HG03103 (cell line): ENCODE results near the gene LRBA.
"Not testable (repeated sequence)": the region's sequence is repeated elsewhere in the genome, so short reads cannot be mapped to it uniquely, and the experiment has no call there.

Source experiments
- ATAC-seq: cut with Tn5 transposase; IDR thresholded peaks from one replicate; pipeline ENCODE4 v1.9.1; 2021; ENCODE audit warnings: low read depth; ENCODE audit not compliant: unreplicated experiment

Gene LRBA

DNA sequence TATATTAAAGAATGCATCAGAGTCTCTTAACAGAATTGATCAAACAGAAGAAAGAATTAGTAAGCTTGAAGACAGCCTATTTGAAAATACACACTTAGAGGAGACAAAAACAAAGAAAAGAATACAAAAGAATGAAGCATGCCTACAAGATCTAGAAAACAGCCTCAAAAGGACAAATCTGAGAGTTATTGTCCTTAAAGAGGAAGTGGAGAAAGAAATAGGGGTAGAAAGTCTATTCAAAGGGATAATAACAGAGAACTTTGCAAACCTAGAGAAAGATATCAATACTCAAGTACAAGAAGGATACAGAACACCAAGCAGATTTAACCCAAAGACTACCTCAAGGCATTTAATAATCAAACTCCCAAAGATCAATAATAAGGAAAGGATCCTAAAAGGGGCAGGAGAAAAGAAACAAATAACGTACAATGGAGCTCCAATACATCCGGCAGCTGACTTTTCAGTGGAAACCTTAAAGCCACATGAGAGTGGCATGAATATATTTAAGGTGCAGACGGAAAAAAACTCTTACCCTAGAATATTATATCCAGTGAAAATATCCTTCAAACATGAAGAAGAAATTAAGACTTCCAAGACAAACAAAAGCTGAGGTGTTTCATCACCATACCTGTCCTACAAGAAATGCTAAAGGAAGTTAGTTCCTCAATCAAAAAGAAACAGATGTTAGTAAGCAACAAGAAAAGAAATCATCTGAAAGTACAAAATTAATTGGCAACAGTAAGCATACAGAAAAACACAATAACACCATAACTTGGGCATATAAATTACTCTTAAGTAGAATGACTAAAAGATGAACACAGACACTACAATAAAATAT, 36.1 kb downstream of the LRBA start:
- ATAC-seq = no peak

DNA sequence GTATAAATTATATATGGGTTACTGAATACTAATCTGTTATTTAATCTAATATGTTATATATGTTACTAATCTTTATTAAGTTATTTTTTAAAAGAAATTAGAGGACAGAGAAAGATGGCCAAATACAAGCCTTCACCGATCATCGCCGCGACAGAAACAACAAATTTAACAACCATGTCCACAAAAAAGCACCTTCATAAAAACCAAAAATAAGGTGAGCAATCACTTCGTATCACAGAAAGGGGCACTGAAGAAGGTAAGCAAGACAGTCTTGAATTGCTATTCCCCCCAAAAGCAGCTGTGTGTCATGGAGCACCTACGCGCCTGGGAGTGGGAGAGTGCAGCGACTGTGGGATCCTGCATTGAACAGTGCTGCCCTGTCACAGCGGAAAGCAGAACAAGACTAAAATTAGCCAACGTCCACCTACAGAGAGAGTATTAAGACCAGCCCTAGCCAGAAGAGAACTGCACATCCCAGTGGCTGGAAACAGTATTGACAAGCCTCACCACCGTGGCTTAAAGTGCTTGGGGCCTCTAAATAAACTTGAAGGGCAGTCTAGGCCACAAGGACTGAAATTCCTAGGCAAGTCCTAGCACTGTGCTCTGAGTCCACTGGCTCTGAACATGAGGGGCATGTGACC, 38.5 kb downstream of the LRBA start:
- ATAC-seq = no peak

DNA sequence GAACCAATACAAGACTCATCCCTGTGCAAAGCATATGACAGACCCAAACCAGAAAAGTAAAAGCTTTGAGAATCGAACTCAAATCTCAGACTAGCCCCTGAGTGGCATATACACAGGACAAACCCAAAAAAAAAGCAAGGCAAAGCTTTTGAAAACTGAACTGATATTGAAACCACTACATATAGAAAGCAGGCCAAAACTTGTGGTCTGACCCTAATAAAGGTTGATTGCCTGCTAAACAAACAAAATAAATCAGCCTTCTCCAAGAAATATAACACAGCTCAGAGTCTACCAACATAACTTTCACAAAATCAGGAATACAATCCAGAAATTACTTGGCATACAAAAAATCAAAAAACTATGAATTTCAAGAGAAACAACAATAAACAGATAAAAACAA, 40.3 kb downstream of the LRBA start:
- ATAC-seq = no peak

DNA sequence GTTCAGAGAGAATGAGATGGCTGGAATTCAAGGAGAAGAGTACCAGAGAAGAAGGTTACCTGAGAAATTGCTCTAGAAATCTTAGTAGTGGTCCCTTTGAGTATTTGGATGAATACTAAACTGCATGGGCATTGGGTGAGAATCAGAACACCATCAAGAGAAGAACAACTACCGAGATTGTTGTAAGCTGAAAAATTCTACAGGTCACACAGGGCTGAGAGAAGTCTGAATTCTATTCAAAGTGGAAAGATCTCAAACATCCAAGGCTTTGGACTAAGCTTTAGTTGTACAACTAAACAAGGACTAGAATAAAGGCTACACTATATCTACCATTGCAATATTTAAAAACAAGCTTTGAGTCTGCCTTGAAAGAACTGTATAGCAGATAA, 40.8 kb downstream of the LRBA start:
- ATAC-seq = no peak

DNA sequence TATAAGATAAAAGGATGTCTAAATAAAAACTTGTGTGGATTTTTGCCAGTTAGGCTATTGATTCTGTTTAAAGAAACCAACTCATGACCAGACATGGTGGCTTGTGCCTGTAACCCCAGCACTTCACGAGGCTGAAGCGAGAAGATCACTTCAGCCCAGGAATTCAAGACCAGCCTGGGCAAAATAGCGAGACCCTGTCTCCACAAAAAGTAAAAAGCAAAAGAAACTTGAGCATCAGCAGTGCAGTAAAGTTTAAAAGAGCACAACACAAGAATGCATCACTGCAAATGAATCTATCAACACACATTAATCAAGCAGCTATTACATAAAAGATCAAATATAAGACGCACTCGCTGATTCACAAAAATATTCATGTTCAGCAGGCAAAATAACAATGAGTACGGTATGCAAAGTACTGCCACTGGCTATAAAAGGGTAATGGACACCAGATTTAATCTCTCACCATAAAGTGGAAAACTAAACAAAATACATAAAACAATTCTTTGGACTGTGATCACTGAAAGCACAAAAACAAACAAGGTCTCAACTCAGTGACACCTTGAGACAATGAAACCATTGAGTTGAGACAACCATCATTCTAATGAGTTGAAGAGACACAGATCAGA, 41.3 kb downstream of the LRBA start:
- ATAC-seq = no peak

DNA sequence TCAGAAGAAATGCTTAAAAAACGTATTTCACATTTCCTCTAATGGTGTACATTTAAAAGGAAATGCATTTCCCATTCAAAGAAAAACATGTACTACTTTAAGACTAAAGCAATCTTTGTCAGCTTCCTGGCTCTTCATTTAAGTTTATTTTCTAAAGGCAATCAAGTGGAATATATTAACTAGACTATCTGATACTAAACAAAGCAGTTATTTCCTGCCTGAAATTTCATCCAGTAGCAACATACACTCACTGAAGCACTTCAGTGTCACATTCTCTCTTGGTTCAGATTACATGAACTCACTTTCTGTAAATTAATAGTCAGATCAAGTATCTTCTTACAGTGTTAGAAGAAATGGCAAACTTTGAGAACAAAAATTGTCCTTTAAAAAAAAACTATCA, 42.5 kb downstream of the LRBA start:
- ATAC-seq = no peak

DNA sequence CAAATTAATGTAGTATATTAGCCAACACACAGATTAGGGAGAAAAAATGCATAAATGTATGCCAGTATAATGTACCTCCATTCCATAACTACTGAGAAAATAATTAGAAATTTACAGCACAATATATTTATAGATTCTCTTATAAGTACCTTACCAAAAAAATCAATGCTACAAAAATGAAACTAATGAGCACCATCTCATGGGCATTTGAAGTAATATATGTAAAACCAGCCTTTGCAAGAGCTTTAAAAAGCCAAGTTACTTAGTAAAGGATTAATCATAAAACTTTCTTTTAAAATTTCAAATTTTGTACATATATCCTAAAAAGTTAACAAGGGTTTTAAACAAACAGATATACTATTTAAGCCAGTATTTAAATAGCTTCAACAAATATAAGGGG, 43.2 kb downstream of the LRBA start:
- no peak for ATAC-seq

DNA sequence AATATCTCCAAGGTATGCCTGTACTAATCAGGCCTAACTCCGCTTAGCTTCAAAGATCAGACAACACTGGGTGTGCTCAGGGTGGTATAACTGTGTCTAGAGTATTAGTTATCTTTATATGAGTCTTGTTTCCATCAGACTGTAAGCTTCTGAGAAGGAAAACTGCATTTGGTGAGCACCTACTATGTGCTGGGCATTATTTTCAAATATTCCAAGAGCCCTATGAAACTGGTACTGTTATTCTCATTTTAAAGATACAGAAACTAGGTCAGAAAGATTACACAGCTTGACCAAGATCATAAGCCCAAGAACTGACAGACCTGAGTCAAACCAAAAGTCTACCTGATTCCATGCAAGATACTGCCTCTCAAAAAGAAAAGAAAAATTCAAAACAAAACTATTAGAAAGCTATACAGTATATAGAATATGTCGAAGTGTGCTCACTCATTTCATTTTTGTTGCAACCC, 44.4 kb downstream of the LRBA start:
- ATAC-seq = peak; percentile 67

DNA sequence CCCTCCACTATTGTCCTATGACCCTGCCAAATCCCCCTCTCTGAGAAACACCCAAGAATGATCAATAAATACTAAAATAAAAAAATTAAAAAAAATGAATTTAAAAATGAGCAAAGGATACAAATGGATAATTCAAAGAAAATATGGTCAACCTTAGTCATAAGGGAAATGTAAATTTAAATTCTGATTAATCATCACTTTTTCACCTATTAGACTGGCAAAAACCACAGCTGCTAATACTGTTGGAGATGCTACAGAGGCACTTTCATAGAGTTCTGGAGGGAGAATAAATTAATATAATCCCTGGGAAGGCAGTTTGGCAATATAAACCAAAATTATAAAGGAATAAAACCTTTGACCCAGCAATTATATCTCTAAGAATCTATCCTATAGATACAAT, 50.3 kb downstream of the LRBA start:
- no peak for ATAC-seq

DNA sequence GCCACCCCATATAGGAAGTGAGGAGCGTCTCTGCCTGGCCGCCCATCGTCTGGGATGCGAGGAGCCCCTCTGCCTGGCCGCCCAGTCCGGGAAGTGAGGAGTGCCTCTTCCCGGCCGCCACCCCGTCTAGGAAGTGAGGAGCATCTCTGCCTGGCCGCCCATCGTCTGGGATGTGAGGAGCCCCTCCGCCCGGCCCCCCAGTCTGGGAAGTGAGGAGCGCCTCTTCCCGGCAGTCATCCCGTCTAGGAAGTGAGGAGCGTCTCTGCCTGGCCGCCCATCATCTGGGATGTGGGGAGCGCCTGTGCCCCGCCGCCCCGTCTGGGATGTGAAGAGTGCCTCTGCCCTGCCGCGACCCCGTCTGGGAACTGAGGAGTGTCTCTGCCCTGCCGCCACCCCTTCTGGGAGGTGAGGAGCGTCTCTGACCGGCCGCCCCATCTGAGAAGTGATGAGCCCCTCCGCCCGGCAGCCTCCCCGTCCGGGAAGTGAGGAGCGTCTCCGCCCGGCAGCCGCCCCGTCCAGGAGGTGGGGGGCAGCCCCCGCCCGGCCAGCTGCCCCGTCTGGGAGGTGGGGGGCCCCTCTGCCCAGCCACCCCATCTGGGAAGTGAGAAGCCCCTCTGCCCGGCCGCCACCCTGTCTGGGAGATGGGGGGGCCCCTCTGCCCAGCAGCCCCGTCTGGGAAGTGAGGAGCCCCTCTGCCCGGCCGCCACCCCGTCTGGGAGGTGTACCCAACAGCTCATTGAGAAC, 51.3 kb downstream of the LRBA start:
- not testable (repeated sequence) for ATAC-seq

DNA sequence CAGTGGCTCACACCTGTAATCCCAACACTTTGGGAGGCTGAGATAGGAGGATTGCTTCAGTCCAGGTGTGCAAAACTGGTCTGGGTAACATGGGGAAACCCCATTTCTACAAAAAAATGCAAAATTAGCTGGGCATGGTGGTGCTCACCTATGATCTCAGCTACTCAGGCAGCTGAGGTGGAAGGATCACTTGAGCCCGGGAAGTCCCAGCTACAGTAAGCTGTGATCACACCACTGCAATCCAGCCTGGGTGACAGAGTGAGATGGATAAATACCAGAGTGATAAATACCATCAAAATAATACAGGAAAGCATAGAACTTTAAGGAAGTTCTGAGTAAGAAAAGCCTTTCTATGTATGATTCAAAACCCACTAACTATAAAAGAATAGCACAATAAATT, 52.8 kb downstream of the LRBA start:
- peak; percentile 71 for ATAC-seq

DNA sequence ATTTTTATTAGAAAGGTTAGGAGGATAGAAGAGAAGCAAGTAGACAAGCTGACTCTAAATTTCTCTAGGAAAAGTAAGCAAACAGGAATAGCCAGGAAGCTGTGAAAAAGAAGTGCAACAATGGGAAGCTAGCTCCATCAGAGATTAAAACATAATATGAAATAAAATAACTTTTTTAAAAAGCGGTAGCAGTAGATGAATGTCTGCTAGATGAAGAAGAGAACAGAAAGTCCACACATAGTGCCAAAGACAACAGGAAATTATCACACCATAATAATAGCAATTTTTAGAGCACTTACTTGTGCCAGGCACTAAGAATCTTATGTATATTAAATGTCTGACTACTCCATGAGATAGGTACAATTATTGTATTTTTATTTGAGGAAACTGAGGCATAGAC, 53.5 kb downstream of the LRBA start:
- no peak for ATAC-seq

DNA sequence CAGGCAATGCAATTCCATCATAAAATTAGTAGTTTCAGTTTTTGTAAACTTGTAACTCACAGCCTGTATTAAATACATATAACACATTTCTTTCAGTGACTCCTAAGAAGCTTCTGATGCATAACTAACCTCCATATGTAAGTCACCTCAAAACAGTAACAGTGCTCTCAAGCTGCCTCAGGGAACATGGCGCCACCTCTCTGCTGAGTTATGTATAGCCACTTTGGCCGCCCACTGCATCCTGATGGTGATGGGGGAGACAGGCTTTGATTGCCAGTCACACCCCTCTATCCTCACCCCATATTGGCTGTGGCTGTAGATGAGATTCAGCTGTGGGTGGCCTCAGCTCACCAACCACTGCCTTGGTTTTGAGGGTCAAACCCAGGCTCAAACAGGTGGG, 54.3 kb downstream of the LRBA start:
- no peak for ATAC-seq

DNA sequence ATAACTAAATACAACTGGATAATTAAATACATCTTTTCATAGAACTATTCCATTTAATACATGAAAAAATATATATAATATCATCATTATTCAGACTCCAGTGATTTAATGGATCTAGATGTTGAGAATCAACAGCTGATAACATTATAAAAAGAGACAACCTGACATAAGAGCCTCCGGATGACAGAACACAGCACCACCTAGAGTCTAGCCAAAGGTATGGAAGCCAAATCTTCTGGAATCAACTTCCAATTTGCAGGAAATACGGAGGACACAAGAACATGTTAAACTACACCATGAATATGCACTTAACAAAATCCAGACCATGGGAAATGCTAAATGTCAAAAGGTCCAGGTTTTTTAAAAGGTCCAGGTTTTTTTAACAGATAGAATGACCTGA, 55.0 kb downstream of the LRBA start:
- ATAC-seq = no peak

DNA sequence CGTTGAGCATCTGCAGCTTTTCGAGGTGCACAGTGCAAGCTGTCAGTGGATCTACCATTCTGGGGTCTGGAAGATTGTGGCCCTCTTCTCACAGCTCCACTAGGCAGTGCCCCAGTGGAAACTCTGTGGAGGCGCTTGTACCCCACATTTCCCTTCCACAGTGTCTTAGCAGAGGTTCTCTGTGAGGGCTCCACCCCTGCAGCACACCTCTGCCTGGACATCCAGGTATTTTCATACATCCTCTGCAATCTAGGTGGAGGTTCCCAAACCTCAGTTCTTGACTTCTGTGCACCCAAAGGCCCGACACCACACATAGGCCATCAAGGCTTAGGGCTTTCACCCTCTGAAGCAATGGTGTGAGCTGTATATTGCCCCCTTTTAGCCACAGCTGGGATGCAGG, 57.1 kb downstream of the LRBA start:
- not testable (repeated sequence) for ATAC-seq

DNA sequence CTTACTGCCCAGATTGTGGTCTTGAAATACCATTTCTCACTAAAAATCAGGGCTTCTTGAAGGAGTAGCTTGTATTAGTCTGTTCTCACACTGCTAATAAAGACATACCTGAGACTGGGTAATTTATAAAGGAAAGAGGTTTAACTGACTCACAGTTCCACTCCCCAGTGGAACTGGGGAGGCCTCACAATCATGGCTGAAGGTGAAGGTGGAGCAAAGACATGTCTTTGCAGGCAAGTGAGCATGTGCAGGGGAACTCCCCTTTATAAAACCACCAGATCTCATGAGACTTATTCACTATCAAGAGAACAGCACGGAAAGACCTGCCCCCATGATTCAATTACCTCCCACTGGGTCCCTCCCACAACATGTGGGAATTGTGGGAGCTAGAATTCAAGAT, 58.0 kb downstream of the LRBA start:
- not testable (repeated sequence) for ATAC-seq

DNA sequence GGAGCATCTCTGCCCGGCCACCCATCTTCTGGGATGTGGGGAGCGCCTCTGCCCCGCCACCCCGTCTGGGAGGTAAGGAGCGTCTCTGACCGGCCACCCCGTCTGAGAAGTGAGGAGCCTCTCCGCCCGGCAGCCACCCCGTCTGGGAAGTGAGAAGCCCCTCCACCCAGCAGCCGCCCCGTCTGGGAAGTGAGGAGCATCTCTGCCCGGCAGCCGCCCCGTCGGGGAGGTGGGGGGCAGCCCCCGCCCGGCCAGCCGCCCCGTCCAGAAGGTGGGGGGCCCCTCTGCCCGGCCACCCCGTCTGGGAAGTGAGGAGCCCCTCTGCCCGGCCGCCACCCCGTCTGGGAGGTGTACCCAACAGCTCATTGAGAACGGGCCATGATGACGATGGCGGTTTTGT, 61.2 kb downstream of the LRBA start:
- ATAC-seq = not testable (repeated sequence)

DNA sequence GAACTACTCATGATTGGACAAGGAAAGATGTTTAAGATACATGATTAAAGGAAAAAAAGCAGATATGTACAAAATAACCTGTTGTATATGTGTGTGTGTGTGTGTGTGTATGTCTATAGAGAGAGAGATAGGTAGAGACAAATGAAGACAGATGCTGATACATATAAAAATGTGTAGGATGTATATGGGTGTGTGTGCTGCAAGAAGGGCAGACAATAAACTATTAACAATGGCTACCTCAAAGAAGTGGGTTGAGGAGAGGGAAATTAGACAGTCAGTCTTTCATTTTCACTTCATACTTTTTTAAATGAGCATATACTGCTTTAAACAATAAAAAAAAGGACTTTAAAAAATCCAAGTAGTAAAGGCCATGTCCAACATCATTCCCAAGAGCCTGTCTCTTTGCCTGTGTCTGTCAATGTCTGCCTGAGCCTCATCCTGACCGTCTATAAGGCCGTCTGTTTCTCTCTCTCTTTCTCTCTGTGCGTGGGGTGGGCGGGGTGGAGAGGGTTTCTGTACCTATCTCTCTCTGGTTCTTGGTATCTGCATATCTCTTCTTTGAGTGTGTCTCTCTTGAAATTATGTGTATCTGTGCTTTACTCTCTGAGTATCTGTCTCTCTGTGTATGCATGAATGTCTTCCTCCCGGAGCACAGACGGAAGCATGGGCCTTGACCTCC, 62.8 kb downstream of the LRBA start:
- ATAC-seq = no peak

DNA sequence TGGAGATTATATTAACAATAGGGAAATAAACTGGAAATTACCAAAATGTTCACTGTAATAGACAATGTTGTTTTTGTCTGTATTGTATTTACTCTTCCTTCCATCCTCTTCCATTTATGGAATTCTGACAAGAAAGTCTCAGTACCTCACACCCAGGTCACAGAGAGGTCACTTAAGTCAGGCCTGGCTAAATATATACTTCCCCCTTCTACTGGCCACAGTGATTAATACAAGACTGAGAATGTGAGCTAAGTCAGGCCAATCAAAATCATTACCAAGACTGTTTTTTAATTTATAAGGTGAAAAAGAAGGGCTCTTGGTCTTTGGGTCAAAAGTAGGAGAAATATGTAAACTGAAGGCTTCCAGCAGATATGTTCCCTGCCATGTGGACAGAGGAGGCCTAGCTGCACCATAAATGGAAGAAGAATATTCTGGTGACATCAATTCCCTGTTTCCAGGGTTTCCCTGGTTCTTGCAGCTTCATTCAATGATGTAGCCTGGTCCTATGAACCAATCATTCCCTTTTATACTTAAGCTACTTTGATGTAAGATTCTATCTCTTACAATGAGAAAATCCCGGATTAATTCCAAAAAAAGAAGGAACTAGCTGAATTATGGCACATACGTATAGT, 64.3 kb downstream of the LRBA start:
- peak; percentile 81 for ATAC-seq

DNA sequence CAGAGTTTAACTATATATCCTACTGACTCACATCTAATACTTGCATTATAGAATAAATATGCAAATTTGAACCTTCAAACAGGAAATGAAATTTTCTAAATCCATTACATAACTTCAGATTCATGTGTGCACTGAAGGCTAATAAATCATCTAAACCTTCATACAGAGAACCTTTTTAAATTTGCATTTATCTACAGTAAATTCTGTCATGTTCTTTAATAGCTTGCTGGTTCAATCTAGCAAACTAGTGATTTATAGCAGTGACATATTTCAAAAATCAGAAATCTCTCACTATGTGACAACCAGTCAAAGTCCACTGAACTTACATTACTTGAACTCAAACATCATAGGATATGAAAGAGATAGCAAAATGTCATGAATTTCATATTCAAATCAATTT, 65.1 kb downstream of the LRBA start:
- no peak for ATAC-seq
